SH-SY5Y (cell line): Measurements from ENCODE around the gene ADAMTS14.

ENCODE experiments used
- GATA2 ChIP-seq: IDR thresholded peaks from 2 replicates; pipeline ENCODE4 v1.6.1; 2011; ENCODE audit warnings: mild to moderate bottlenecking, low read depth, low read length
- GATA3 ChIP-seq: IDR thresholded peaks from 2 replicates; pipeline ENCODE4 v1.6.1; 2011; ENCODE audit warnings: low read depth, mild to moderate bottlenecking, low read length, moderate library complexity

- TF ChIP-seq GATA3, result no peak
- TF ChIP-seq GATA2, result no peak
These were observed 57.6 kb downstream of the ADAMTS14 start for GRCh38 chr10:70729763-70730357.
